Fibroblast of lung (primary cell): ENCODE results near the gene GALNT17. TPM values are rescaled to one million over a fixed set of nuclear protein-coding genes. Genes with fewer than 3 reads are reported as not detected.

Experiments
- DNase-seq, 2 donors: peaks; one replicate each; pipeline versions ENCODE4 v3.0.0 to v3.0.0-alpha.2; 2010; ENCODE audit warnings: low read depth in 2 of 2
- H2AFZ ChIP-seq: 2 replicates; pipeline ENCODE4 v1.5.1; 2012; ENCODE audit warnings: low read length, control low read depth, inconsistent platforms
- H3K27ac ChIP-seq: 2 replicates; pipeline ENCODE4 v1.5.1; 2011; ENCODE audit warnings: low read length, control low read depth; ENCODE audit not compliant: insufficient read depth
- H3K27me3 ChIP-seq: 2 replicates; pipeline ENCODE4 v1.5.1; 2011; ENCODE audit warnings: mild to moderate bottlenecking, low read length; ENCODE audit not compliant: control insufficient read depth, insufficient read depth
- H3K36me3 ChIP-seq: 2 replicates; pipeline ENCODE4 v1.5.1; 2011; ENCODE audit warnings: low read length; ENCODE audit not compliant: control insufficient read depth, insufficient read depth
- H3K4me1 ChIP-seq: 2 replicates; pipeline ENCODE4 v1.5.1; 2011; ENCODE audit warnings: low read length; ENCODE audit not compliant: control insufficient read depth, insufficient read depth; ENCODE audit errors: extremely low read depth
- H3K4me2 ChIP-seq: 2 replicates; pipeline ENCODE4 v1.5.1; 2011; ENCODE audit warnings: low read length, control low read depth; ENCODE audit not compliant: insufficient read depth; ENCODE audit errors: extremely low read depth
- H3K4me3 ChIP-seq, 4 experiments: fragments of 200-600 bp in 1 of 4; sonication (generic) in 1 of 4; replicated peaks in 1 of 4; 2 replicates each; pipeline ENCODE4 v1.5.1; 2011 to 2016; ENCODE audit warnings: low read length in 4 of 4, low read depth in 3 of 4, mild to moderate bottlenecking in 3 of 4, control low read depth in 2 of 4, inconsistent platforms in 1 of 4, mixed read lengths in 1 of 4; ENCODE audit not compliant: insufficient read depth in 1 of 4; ENCODE audit errors: control extremely low read depth in 1 of 4
- H3K79me2 ChIP-seq: 2 replicates; pipeline ENCODE4 v1.5.1; 2012; ENCODE audit warnings: mild to moderate bottlenecking, low read length, inconsistent platforms; ENCODE audit not compliant: control insufficient read depth, insufficient read depth
- H3K9ac ChIP-seq: 2 replicates; pipeline ENCODE4 v1.5.1; 2011; ENCODE audit warnings: mild to moderate bottlenecking, low read length, control low read depth; ENCODE audit not compliant: insufficient read depth
- H3K9me3 ChIP-seq: 2 replicates; pipeline ENCODE4 v1.5.1; 2012; ENCODE audit warnings: low read depth, low read length; ENCODE audit not compliant: control insufficient read depth, insufficient read depth
- H4K20me1 ChIP-seq: 2 replicates; pipeline ENCODE4 v1.5.1; 2011; ENCODE audit warnings: low read length; ENCODE audit not compliant: control insufficient read depth, insufficient read depth; ENCODE audit errors: extremely low read depth
- CTCF ChIP-seq, 2 donors: IDR thresholded peaks in 1 of 2; conservative IDR thresholded peaks in 1 of 2; 1 replicate in 1 of 2; 2 replicates in 1 of 2; pipeline ENCODE4 v1.5.1; 2011 to 2012; ENCODE audit warnings: low read length in 2 of 2, control low read depth in 1 of 2, inconsistent platforms in 1 of 2, low read depth in 1 of 2, mild to moderate bottlenecking in 1 of 2
- EZH2 ChIP-seq: IDR thresholded peaks from 2 replicates; pipeline ENCODE4 v1.5.1; 2012; ENCODE audit warnings: low read length, control low read depth, mild to moderate bottlenecking; ENCODE audit errors: missing control alignments
- polyA plus RNA-seq, 2 donors: library from polyadenylated mRNA; depleted of rRNA in 1 of 2; stranded (reverse) in 1 of 2; unstranded in 1 of 2; fragments of >200 nt; gene quantifications; 2 replicates each; pipeline ENCODE4 v1.2.1, GENCODE V29; 2011 to 2012; ENCODE audit warnings: missing spikeins in 1 of 2
- total RNA-seq: library from RNA; depleted of rRNA; stranded (reverse); fragments of >200 nt; gene quantifications from 2 replicates; pipeline ENCODE4 v1.2.1, GENCODE V29; 2014

GALNT17 gene
- total and polyA plus RNA-seq, 2 donors (not counting 1 experiment from before 2014, with no cell fraction given): under 0.01 TPM; not detected in 1

DNA sequence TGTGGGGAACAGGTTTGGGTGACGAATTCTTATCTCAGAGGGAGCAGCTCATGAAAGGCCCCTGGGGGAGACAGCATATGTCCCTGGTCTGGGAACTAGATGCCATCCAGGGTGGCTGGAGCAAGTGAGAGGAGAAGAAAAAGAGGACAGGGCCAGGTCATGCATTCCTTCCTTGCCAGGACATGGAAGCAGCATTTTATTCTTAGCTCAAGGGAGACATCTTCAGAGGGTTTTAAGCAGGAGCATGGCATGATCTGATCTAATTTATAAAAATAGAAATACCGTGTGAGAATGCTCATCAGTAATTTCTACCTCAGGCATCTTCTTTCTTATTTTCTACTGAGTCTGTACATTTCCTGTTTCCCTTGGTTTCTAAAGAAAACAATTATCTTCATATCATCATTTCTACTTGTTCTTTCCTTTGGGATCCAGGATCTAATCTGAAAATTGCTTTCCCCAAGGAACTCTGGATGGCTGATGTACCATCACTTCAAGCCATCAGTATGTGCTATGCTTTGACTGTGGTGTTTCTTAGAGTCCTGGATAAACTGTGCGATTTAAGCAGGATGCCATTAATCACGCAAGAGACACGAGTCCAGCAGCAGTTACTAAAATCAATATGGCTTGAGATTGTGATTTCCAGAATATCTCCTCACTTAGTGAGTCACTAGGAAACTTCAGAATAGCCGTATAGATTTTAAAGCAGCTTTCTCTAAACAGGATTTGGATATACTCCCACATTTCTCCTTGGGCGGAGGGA is 386.2 kb downstream of the GALNT17 start:
- Histone ChIP-seq H3K79me2 (no peaks in the 10 kb centered on the region), H3K4me2 (no peak overlapping the region), H4K20me1 (no peaks in the 10 kb centered on the region), H3K27me3 (no peaks in the 10 kb centered on the region), H3K27ac (no peak overlapping the region), H3K9me3 (no peaks in the 10 kb centered on the region), H3K4me3 (no peak overlapping the region), H2AFZ (no peak overlapping the region), H3K36me3 (no peaks in the 10 kb centered on the region), H3K9ac (no peak overlapping the region), H3K4me1 (no peaks in the 10 kb centered on the region)
- no peak for DNase-seq
- no peak for TF ChIP-seq EZH2
- TF ChIP-seq CTCF (conservative IDR thresholded peaks at IDR 0.05 in 1 of 2, IDR thresholded peaks at IDR 0.05 in 1 of 2; ENCODE audit: low read depth in 1 of 2, low read length in 2 of 2): no peak

DNA sequence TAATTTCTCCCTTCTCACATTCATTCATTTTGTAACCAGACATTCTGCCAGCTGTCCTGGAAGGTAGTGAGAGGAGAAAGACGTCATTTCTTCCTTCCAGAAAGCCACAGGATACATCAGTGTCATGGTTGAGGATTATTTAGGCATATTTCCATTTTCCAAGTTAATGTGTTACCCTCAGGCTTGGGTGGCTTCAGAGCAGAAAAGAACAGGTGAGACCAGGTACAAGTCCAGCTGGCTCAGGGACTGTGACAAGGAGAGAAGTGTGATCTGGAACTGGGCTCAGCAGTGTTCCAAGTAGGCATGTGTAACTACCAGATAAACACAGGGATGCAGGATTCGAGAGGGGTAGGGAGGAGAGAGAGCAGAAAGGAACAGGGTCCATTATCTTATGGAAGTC is 386.9 kb downstream of the GALNT17 start:
- no peaks in the 10 kb centered on the region for H3K79me2 ChIP-seq
- no peaks in the 10 kb centered on the region for H3K27me3 ChIP-seq
- TF ChIP-seq CTCF (conservative IDR thresholded peaks at IDR 0.05 in 1 of 2, IDR thresholded peaks at IDR 0.05 in 1 of 2; ENCODE audit: low read depth in 1 of 2, low read length in 2 of 2): no peak
- no peak for TF ChIP-seq EZH2
- no peak overlapping the region for H3K27ac ChIP-seq
- no peak overlapping the region for H3K9ac ChIP-seq
- no peaks in the 10 kb centered on the region for H3K9me3 ChIP-seq
- no peak for DNase-seq
- no peaks in the 10 kb centered on the region for H3K36me3 ChIP-seq
- no peak overlapping the region for H2AFZ ChIP-seq
- H3K4me2 ChIP-seq: no peak overlapping the region
- no peak overlapping the region for H3K4me3 ChIP-seq
- H3K4me1 ChIP-seq: no peaks in the 10 kb centered on the region
- no peaks in the 10 kb centered on the region for H4K20me1 ChIP-seq

- no peaks in the 10 kb centered on the region for H3K36me3 ChIP-seq
- H3K27me3 ChIP-seq: no peaks in the 10 kb centered on the region
- H3K4me2 ChIP-seq: no peak overlapping the region
- H3K9ac ChIP-seq: no peak overlapping the region
- H3K9me3 ChIP-seq: no peaks in the 10 kb centered on the region
- H3K27ac ChIP-seq: no peak overlapping the region
- no peak overlapping the region for H2AFZ ChIP-seq
- H3K4me3 ChIP-seq: no peak overlapping the region
- no peaks in the 10 kb centered on the region for H4K20me1 ChIP-seq
- no peaks in the 10 kb centered on the region for H3K79me2 ChIP-seq
- TF ChIP-seq EZH2 (no peak), CTCF (conservative IDR thresholded peaks at IDR 0.05 in 1 of 2, IDR thresholded peaks at IDR 0.05 in 1 of 2; ENCODE audit: low read depth in 1 of 2, low read length in 2 of 2) (no peak)
- DNase-seq: peak; percentile 24 to 29
- H3K4me1 ChIP-seq: no peaks in the 10 kb centered on the region
Observed at GRCh38 chr7:71521506-71521905, 389.6 kb downstream of the GALNT17 start.
